ENCODE data around the gene SUSD3.

- TF ChIP-seq CTCF (IDR thresholded peaks at IDR 0.05) (no peak), POLR2A (IDR thresholded peaks at IDR 0.05) (no peak), POLR2AphosphoS5 (IDR thresholded peaks at IDR 0.05) (peak in 1 of 3 donors; percentile 40), EP300 (IDR thresholded peaks at IDR 0.05) (no peak)
These were observed 6.1 kb downstream of the SUSD3 start for GRCh38 chr9:93064392-93065134.
